Common myeloid progenitor, CD34-positive (primary cell): ENCODE data around the gene CCSER2.

ENCODE experiments used
- CTCF ChIA-PET: fragments of 350-600 bp; sonication (Branson Sonifier 250); formaldehyde crosslinking; loops from one replicate; lab custom pipeline; 2021; ENCODE audit warnings: antibody characterized with exemption; lab: Charles Lee
- POLR2A ChIA-PET: fragments of 350-600 bp; sonication (Branson Sonifier 250); formaldehyde crosslinking; loops from one replicate; lab custom pipeline; 2021; ENCODE audit warnings: antibody characterized with exemption; lab: Charles Lee
- DNase-seq, 3 donors: peaks; one replicate each; pipeline versions ENCODE4 v3.0.0 to v3.0.0-alpha.2; 2013
- H3K27ac ChIP-seq, 2 experiments: 1 replicate in 1 of 2; 2 replicates in 1 of 2; pipeline ENCODE4 v1.7.0; 2013; ENCODE audit warnings: inconsistent platforms in 2 of 2, low read length in 2 of 2, mild to moderate bottlenecking in 2 of 2, low read depth in 1 of 2, moderate library complexity in 1 of 2; ENCODE audit not compliant: severe bottlenecking in 2 of 2, insufficient read depth in 1 of 2, poor library complexity in 1 of 2
- H3K27me3 ChIP-seq, 5 experiments: replicated peaks in 2 of 5; 1 replicate in 3 of 5; 2 replicates in 2 of 5; pipeline versions ENCODE4 v1.6.1 to v1.7.0; 2013; ENCODE audit warnings: low read length in 4 of 5, mild to moderate bottlenecking in 2 of 5, moderate library complexity in 2 of 5, inconsistent platforms in 1 of 5; ENCODE audit not compliant: insufficient read depth in 5 of 5, control insufficient read depth in 4 of 5
- H3K36me3 ChIP-seq, 4 experiments: 1 replicate in 2 of 4; 2 replicates in 2 of 4; pipeline versions ENCODE4 v1.6.1 to v1.7.0; 2013; ENCODE audit warnings: low read length in 3 of 4, control low read depth in 1 of 4, mild to moderate bottlenecking in 1 of 4; ENCODE audit not compliant: control insufficient read depth in 4 of 4, insufficient read depth in 4 of 4
- H3K4me1 ChIP-seq, 4 experiments: 1 replicate in 3 of 4; 2 replicates in 1 of 4; pipeline versions ENCODE4 v1.6.1 to v1.7.1; 2013; ENCODE audit warnings: low read length in 3 of 4, mild to moderate bottlenecking in 3 of 4, control low read depth in 1 of 4, inconsistent platforms in 1 of 4, moderate library complexity in 1 of 4; ENCODE audit not compliant: control insufficient read depth in 4 of 4, insufficient read depth in 4 of 4; ENCODE audit errors: control extremely low read depth in 1 of 4
- H3K4me3 ChIP-seq, 7 experiments: 1 replicate in 4 of 7; 2 replicates in 3 of 7; pipeline versions ENCODE4 v1.5.1 to v1.7.0; 2013; ENCODE audit warnings: mild to moderate bottlenecking in 7 of 7, low read length in 6 of 7, moderate library complexity in 6 of 7, inconsistent platforms in 2 of 7, low read depth in 2 of 7, control low read depth in 1 of 7; ENCODE audit not compliant: insufficient read depth in 4 of 7, control insufficient read depth in 1 of 7; ENCODE audit errors: extremely low read depth in 1 of 7
- H3K9me3 ChIP-seq, 5 experiments: 1 replicate in 4 of 5; 2 replicates in 1 of 5; pipeline versions ENCODE4 v1.6.1 to v1.7.1; 2013; ENCODE audit warnings: low read length in 4 of 5, mild to moderate bottlenecking in 2 of 5, inconsistent platforms in 1 of 5, low read depth in 1 of 5, moderate library complexity in 1 of 5; ENCODE audit not compliant: control insufficient read depth in 4 of 5, insufficient read depth in 2 of 5; ENCODE audit errors: control extremely low read depth in 1 of 5
- WGBS: methylation state at CpG from one replicate; pipeline ENCODE4 v1.1.5; 2013; ENCODE audit not compliant: insufficient coverage; 5-methylcytosine and 5-hydroxymethylcytosine counted together

CCSER2 gene

DNA sequence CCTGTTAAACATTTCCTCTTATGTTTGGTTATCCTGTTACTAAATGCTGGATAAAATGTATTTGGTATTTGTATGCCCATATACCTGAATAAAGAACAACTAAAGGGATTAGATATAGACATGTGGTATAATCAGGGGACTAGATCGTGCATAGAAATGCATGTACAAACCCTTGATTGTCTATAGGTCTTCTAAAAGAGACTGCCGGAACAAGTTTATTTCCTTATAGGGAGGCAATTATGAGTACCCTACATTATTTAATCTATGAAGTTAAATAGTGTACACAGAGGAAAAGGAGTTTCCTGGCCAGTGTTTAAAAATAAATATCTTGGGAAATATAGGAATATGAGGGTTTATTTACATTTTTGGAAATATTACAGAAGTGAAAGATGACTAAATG lies 44.6 kb downstream of the CCSER2 start:
- Histone ChIP-seq H3K4me3 (no peak overlapping the region), H3K36me3 (peaks cover 0 to 19% (median 9%) of the 10 kb centered on the region in 4 experiments), H3K4me1 (no peaks in the 10 kb centered on the region), H3K27ac (no peak overlapping the region), H3K27me3 (no peaks in the 10 kb centered on the region), H3K9me3 (peaks cover 0 to 1% (median 0%) of the 10 kb centered on the region in 5 experiments)
- ChIA-PET CTCF (interaction anchor here (0.7 to 7.1 kb wide), 7 partner anchors 21 to 165 kb away, joined by 3 to 138 read pairs (median 5); no protein-coding TSS in a partner anchor), POLR2A (no interaction called here)
- no CpG with 5 or more reads among the region's 2 CpGs for WGBS
- DNase-seq, result no peak

DNA sequence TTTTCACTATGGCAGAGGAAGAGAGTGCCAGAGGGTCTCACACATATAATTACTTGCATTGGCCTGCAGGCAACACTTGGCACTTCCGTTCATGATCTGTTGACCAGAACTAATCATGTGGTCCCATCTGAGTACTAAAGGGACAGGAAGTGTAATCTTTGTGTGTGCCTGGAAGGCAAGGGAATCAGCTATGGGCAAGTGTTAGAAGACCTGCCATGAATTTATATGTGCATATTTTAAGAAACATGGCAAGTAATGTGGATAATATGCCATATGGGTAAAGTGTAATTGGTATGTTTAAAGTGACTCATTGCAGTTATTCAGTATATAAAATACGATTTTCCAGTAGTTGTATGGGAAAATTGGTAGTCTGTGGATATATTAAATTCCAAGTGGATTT lies 46.1 kb downstream of the CCSER2 start:
- no peak for DNase-seq
- CTCF ChIA-PET, result interaction anchor here (0.8 to 7.1 kb wide), 17 partner anchors 9 to 178 kb away, joined by 3 to 138 read pairs (median 3); no protein-coding TSS in a partner anchor
- peaks cover 0 to 19% (median 9%) of the 10 kb centered on the region in 4 experiments for H3K36me3 ChIP-seq
- no peaks in the 10 kb centered on the region for H3K9me3 ChIP-seq
- POLR2A ChIA-PET, result no interaction called here
- H3K4me1 ChIP-seq, result no peaks in the 10 kb centered on the region
- WGBS, result 100% methylated on average over 1 of the region's 2 CpGs
- H3K27me3 ChIP-seq, result no peaks in the 10 kb centered on the region
- no peak overlapping the region for H3K27ac ChIP-seq
- no peak overlapping the region for H3K4me3 ChIP-seq

GRCh38 chr10:84375011-84375410 lies 46.6 kb downstream of the CCSER2 start:
- POLR2A ChIA-PET, result no interaction called here
- DNase-seq, result peak; percentile 71 to 81 (median 74)

GRCh38 chr10:84375881-84376280 lies 47.5 kb downstream of the CCSER2 start:
- no peak overlapping the region for H3K27ac ChIP-seq
- DNase-seq, result no peak
- peaks cover 0 to 24% (median 9%) of the 10 kb centered on the region in 4 experiments for H3K36me3 ChIP-seq
- no CpG with 5 or more reads among the region's 1 CpG for WGBS
- CTCF ChIA-PET, result interaction anchor here (0.6 to 7.1 kb wide), 5 partner anchors 11 to 163 kb away, joined by 3 to 138 read pairs (median 4); no protein-coding TSS in a partner anchor
- no peak overlapping the region for H3K4me3 ChIP-seq
- H3K4me1 ChIP-seq, result no peaks in the 10 kb centered on the region
- H3K9me3 ChIP-seq, result no peaks in the 10 kb centered on the region
- POLR2A ChIA-PET, result no interaction called here
- H3K27me3 ChIP-seq, result no peaks in the 10 kb centered on the region

More at GRCh38 chr10:84375011-84375410, 46.6 kb downstream of the CCSER2 start:
- Histone ChIP-seq H3K4me3 (no peak overlapping the region), H3K27ac (no peak overlapping the region), H3K27me3 (no peaks in the 10 kb centered on the region), H3K36me3 (peaks cover 0 to 19% (median 9%) of the 10 kb centered on the region in 4 experiments), H3K9me3 (no peaks in the 10 kb centered on the region), H3K4me1 (no peaks in the 10 kb centered on the region)
- CTCF ChIA-PET, result interaction anchor here (0.7 to 7.1 kb wide), 16 partner anchors 9 to 177 kb away, joined by 3 to 138 read pairs (median 3); no protein-coding TSS in a partner anchor

- POLR2A ChIA-PET, result no interaction called here
- Histone ChIP-seq H3K9me3 (peaks cover 0 to 8% (median 3%) of the 10 kb centered on the region in 5 experiments), H3K4me3 (no peak overlapping the region), H3K36me3 (peaks cover 0 to 7% (median 3%) of the 10 kb centered on the region in 4 experiments), H3K27me3 (no peaks in the 10 kb centered on the region), H3K27ac (no peak overlapping the region), H3K4me1 (no peaks in the 10 kb centered on the region)
- DNase-seq, result no peak
- CTCF ChIA-PET, result no interaction called here
- WGBS, result no CpG with 5 or more reads among the region's 1 CpG
Measured at GRCh38 chr10:84388148-84388547, 59.8 kb downstream of the CCSER2 start.

DNA sequence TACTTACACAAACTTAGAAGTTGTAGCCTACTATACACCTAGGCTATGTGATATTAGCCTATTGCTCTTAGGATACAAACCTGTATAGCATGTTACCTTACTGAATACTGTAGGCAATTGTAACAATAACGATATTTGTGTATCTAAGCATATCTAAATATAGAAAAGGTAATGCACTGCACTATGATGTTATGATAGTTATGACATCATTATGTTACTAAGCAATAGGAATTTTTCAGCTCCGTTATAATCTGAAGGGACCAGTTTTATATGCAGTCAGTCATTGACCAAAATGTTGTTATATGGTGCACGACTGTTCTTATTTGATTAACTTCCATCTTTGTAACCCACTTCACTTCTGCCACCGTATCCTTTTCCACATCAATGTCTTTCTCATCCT lies 62.0 kb downstream of the CCSER2 start:
- H3K27ac ChIP-seq, result no peak overlapping the region
- ChIA-PET POLR2A (no interaction called here), CTCF (interaction anchor here (1.4 kb wide), 1 partner anchor 147 kb away, joined by 3 read pairs; no protein-coding TSS in a partner anchor)
- peaks cover 0 to 4% (median 2%) of the 10 kb centered on the region in 5 experiments for H3K9me3 ChIP-seq
- DNase-seq, result no peak
- no peak overlapping the region for H3K4me3 ChIP-seq
- H3K36me3 ChIP-seq, result peaks cover 0 to 7% (median 3%) of the 10 kb centered on the region in 4 experiments
- H3K27me3 ChIP-seq, result no peaks in the 10 kb centered on the region
- H3K4me1 ChIP-seq, result no peaks in the 10 kb centered on the region
- no CpG with 5 or more reads among the region's 4 CpGs for WGBS

DNA sequence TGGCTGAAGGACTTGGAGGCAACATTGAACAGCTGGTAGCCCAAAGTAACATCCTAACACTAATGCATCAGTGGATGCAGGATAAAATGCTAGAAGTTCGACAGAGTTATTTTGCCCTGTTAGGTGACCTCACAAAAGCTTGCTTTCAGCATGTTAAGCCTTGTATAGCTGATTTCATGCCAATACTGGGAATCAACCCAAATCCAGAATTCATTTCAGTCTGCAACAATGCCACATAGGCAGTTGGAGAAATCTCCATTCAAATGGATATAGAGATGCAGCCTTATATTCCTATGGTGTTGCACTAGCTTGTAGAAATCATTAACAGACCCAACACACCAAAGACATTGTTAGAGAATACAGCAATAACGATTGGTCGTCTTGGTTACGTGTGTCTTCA lies 62.9 kb downstream of the CCSER2 start:
- no peak overlapping the region for H3K4me3 ChIP-seq
- CTCF ChIA-PET, result no interaction called here
- peaks cover 0 to 7% (median 3%) of the 10 kb centered on the region in 4 experiments for H3K36me3 ChIP-seq
- H3K27me3 ChIP-seq, result no peaks in the 10 kb centered on the region
- peaks cover 0 to 9% (median 0%) of the 10 kb centered on the region in 5 experiments for H3K9me3 ChIP-seq
- H3K27ac ChIP-seq, result no peak overlapping the region
- WGBS, result 96% methylated on average over 4 of the region's 4 CpGs
- no peak for DNase-seq
- POLR2A ChIA-PET, result no interaction called here
- no peaks in the 10 kb centered on the region for H3K4me1 ChIP-seq
